Choroid plexus epithelial cell (primary cell): ENCODE results near the gene RNFT2.

Experiments
- DNase-seq: peaks from one replicate; pipeline ENCODE4 v3.0.0-alpha.2; 2010; ENCODE audit warnings: low read depth
- H3K4me3 ChIP-seq: 2 replicates; pipeline ENCODE4 v1.5.1; 2011; ENCODE audit warnings: low read depth, mild to moderate bottlenecking, control low read depth, low read length, moderate library complexity
- TF ChIP-seq, protein P1 (sequence below): conservative IDR thresholded peaks from 2 replicates; pipeline ENCODE4 v1.5.1; 2011; ENCODE audit warnings: low read depth, mild to moderate bottlenecking, control low read depth, inconsistent platforms, low read length, moderate library complexity

Gene RNFT2

DNA sequence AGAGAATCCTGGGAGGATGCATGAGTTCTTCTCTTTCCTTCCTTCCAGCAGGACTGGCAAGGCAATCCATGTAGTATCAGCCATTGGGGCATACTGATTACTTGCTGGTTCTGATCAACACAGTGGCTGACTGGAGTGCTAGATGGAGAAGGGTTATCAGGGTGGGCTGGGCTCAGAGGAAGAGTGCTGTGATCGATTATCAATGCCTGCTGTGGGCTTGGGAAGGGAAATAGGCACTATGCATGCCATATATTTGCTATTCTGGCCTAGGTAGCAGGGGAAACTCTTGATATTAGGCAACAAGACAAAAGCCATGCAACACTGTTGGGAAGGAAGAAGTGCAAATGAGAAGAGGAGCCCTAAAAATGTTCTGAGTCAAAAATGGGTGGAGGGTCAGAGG lies 97.4 kb downstream of the RNFT2 start:
- TF ChIP-seq, protein P1, sequence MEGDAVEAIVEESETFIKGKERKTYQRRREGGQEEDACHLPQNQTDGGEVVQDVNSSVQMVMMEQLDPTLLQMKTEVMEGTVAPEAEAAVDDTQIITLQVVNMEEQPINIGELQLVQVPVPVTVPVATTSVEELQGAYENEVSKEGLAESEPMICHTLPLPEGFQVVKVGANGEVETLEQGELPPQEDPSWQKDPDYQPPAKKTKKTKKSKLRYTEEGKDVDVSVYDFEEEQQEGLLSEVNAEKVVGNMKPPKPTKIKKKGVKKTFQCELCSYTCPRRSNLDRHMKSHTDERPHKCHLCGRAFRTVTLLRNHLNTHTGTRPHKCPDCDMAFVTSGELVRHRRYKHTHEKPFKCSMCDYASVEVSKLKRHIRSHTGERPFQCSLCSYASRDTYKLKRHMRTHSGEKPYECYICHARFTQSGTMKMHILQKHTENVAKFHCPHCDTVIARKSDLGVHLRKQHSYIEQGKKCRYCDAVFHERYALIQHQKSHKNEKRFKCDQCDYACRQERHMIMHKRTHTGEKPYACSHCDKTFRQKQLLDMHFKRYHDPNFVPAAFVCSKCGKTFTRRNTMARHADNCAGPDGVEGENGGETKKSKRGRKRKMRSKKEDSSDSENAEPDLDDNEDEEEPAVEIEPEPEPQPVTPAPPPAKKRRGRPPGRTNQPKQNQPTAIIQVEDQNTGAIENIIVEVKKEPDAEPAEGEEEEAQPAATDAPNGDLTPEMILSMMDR = no peak
- no peak for DNase-seq
- H3K4me3 ChIP-seq = no peak overlapping the region

DNA sequence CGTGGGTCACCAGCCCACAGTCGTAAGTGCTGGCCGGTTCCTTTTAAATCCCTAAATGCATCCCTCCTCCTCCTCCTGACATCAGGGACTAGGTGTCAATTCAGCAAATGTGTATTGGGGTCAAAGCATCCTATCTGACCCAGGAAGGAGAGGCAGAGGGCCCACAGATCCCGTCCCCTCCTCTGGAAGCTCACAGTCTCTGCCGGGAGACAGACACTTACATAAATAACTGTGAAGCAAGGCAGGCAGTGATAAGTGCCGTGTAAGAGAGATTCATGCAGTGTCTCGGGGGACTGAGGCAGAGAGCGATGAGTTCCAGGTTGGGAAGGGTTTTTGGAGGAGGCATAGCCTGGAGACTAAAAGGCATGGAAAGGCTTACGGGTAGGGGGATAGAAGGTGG lies 99.0 kb downstream of the RNFT2 start:
- TF ChIP-seq, protein P1 = no peak
- no peak for DNase-seq
- no peak overlapping the region for H3K4me3 ChIP-seq

DNA sequence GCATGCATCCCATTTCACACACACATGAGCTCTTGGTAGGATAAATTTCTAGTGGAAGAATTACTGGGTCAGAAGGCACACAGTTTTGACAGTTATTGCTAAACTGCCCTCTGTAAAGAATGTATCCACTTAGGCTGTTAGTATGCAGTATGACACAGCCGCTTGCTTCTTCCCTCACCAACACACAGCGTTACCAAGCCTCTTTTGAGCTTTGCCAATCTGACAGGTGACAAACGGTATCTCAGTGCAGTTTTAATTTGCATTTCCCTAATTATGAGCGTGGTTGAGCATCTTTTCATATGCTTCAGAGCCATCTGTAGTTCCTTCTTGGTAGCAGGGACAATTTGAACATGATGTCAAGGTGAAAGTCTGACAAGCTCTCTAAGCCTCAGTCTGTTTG lies 100.2 kb downstream of the RNFT2 start:
- DNase-seq = no peak
- H3K4me3 ChIP-seq = no peak overlapping the region
- TF ChIP-seq, protein P1 = no peak

DNA sequence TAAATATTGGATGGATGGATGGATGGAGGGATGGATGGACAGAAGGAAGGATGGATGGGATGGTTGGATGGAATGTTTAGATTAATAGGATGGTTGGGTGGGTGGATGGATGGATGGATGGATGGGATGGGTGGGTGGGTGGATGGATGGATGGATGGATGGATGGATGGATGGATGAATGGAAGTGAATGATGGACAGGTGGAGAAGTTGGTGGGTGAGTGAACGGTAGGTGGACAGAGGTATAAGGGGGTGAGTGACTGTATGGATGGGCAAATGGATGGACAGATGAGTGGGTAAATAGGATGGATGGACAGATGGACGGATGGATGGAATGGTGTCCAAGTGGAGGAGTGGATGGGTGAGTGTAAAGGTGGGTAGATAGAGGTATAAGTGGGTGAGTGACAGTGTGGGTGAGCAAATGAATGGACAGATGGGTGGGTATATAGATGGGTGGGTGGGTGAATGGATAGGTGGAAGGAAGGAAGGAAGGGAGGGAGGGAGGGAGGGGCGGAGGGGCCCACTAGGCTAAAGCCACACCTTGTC lies 101.2 kb downstream of the RNFT2 start:
- TF ChIP-seq, protein P1 = no peak
- no peak for DNase-seq
- no peak overlapping the region for H3K4me3 ChIP-seq

DNA sequence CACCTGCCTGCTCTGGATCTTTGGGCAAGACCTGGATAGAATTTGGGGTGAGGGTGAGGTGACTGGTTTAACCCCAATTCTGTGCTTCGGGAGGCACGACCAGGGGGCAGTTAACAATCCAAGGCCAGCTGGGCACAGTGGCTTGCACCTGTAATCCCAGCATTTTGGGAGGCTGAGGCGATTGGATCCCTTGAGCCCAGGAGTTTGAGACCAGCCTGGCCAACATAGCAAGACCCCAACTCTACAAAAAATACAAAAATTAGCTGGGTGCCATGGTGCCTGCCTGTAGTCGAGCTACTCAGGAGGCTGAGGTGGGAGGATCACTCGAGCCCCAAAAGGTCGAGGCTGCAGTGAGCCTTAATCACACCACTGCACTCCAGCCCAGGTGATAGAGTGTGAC lies 105.0 kb downstream of the RNFT2 start:
- H3K4me3 ChIP-seq = no peak overlapping the region
- TF ChIP-seq, protein P1 = no peak
- no peak for DNase-seq

DNA sequence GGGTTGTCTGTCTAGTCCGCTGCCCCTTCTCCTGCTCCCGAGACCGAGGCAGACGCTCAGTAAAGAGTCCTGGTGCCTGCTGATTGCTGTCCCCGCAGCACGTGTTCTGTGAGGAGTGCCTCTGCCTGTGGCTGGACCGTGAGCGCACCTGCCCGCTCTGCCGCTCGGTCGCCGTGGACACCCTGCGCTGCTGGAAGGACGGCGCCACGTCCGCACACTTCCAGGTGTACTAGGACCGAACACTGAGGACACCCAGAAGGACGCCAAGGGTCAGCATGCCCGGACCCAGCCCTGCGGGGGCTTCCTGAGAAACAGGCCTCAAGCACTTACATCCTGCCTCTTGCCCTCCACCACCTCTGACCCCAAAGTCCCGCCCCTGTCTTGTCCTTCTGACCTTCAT lies 111.1 kb downstream of the RNFT2 start:
- H3K4me3 ChIP-seq = no peak overlapping the region
- DNase-seq = no peak
- TF ChIP-seq, protein P1 = no peak

DNA sequence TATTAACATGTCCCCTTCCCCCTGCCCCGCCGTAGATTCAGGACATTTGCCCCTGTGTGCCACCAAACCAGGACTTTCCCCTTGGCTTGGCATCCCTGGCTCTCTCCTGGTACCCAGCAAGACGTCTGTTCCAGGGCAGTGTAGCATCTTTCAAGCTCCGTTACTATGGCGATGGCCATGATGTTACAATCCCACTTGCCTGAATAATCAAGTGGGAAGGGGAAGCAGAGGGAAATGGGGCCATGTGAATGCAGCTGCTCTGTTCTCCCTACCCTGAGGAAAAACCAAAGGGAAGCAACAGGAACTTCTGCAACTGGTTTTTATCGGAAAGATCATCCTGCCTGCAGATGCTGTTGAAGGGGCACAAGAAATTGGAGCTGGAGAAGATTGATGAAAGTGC lies 114.2 kb downstream of the RNFT2 start:
- DNase-seq = no peak
- TF ChIP-seq, protein P1 = no peak
- no peak overlapping the region for H3K4me3 ChIP-seq
